GM19324 (cell line): ENCODE results near the gene MS4A18.

Experiments
- ATAC-seq: cut with Tn5 transposase; IDR thresholded peaks from one replicate; pipeline ENCODE4 v1.9.1; 2021; ENCODE audit warnings: mild to moderate bottlenecking, moderate library complexity; ENCODE audit not compliant: unreplicated experiment, low FRiP score

The MS4A18 gene

DNA sequence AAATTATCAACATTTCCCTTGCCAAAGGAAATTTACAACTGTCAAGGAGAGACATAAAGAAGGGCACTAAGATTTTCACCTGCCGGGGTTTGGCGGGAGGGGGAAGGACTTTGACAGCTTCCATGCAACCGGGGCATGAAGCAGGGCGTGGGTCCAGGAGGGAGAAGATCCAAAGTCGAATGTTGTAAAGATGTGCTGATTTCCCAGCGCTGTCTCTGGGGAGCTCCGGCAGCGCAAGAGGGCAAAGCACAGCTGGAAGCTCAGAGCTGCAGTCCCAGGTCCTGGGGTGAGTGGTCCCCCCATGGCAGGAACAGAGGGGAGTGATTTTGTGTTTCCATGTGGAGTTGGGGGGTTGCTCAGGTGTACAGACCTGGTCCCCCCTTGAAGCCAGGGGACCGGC, 60.6 kb downstream of the MS4A18 start, which contains the start of gene MS4A10:
Gene MS4A10, plus strand, starts transcription at position 198 of the 400 bp plus-strand sequence. CDS start 5,003 bp downstream, outside the sequence.
- no peak for ATAC-seq

DNA sequence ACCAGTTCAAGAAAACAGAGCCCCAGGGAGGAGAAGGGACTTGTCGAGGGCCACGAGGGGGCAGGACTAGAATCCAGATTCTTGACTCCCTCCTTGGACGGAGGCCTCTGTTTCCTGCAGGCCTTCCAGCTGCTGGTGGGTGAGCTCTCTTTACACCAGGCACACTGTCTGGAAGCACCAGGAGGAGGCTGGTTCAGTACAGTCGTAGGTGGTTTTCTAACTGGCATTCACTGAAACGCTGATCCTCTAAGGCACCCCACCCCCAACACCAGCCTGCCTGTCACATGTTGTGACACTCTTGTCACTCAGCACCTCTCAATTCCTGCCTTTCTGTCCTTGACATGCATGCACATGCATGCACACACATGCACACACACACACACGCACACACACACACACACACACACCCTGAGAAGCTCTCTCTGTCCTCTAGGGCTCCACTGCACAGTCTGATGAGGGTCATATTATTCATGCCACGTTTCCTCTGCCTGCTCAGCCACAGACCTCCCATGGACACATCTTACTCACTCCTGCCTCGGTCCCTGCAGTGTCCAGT, 61.4 kb downstream of the MS4A18 start:
- ATAC-seq: no peak

DNA sequence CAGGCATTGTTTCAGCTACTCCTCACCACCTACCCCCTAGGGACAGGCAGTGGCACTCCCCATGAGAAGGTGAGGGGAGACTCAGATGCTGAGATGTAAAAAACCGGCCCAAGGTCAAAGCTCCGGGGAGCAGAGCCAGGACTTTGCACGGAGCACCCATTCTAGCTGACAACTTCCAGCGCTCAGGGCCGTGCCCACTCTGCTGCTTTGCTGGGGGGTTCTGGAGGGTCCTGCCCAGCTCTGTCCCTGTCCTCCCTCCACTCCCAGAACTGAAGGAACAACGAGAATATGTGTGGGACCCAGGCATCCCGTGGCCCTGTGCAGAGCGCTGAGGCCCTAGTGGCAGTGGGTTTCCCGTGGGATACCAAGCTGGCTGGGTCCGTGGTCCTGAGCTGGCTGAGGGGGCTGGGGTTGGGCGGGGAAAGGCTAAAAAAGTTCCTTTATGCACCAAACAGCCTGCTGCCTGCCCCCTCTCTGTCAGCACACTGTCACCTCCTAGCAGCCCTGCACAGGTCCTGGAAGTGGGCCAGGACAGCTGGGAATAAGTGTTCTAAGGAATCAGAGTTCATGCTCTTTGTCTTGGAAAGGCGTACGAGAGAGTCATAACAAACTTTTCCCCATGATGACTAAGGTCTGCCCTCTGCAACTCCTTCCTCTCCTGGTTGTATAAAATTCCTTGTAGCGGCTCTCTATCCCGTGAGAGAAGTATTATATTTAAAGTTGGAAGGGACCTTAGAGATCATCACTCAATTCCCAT, 62.5 kb downstream of the MS4A18 start:
- no peak for ATAC-seq

DNA sequence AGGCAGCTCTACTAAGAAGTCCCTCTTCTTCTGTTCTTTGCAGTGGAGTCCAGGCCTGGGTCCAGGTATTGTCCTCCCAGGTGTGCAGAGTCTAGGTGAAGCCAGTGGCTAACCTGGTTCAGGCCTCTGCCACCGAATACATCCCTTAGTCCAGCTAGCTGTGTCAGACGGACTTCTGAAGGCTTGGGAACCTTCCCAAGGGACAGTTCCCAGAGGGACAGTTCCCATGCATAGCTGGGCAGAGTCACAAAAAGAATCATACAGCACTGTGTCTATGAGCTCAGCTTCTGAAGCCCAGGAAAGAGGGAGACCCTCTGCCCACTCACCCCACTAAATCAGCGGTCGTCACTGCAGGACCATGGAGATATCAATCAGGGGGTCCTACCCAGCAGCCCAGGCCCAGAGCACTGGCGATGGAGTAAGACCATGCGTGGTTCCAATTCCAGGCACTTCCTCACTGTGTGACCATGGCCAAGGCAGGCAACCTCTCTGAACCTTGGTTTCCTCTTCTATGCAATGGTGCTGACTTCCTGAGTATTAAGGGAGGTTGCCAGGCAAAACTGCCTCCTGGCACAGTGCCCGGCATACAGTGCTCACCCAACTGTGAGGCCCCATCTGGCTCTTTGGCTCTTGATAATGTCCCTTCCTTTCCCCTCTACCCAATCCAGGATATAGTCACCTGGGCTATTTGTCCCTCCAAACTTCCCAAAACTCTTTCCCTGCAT, 64.0 kb downstream of the MS4A18 start:
- no peak for ATAC-seq

DNA sequence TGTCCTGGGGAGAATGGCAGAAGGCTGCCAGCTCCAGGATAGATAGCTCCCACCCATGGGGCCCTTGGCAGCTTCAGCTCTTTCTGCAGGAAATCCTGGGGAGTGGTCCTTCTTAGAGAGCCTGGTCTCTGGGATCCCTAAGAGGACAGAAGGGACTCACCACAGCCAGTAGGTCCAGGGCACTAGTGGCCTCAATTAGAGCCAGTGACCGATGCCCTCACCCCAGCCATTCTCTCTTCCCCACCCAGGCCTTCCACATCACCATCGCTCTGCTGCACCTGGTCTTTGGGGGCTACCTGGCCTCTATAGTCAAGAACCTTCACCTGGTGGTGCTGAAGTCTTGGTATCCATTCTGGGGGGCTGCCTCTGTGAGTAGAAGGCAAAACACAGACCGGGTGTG, 66.2 kb downstream of the MS4A18 start:
- no peak for ATAC-seq

DNA sequence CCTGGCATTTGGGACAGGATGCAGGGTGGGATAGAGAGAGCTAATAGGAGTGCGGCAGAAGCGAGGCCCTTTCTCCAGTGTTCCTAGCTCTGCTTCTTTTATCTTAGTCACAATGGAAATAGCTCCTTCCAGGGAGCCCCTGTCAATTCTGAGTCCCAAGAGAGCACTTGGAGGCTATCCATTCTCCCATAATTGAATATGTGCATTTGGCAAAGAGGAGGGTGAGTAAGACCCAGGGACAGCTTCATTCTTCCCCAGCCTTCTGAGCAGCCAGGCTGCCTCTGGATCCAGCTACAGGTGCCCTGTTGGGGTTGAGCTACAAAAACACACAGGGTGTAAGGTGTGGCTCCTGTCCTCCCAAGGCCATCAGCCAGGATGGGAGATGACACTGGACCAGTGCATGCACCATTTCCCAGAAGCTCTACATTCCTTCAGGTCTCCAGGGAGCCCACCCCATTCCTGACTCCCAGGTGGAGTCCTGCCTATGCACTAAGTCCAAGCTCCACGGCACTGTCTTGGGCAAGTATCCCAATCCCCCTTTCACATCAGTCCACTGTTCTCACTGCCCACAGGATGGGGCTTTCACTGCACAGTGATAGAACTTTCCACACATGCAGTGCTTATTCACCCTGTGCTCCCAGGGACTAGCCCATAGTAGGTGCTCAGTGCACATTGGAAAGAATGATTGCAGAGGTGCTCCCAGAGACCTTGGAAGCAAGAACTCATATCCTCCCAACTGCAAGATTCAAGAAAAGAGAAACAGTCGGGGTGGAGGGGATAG, 66.8 kb downstream of the MS4A18 start:
- ATAC-seq: no peak

DNA sequence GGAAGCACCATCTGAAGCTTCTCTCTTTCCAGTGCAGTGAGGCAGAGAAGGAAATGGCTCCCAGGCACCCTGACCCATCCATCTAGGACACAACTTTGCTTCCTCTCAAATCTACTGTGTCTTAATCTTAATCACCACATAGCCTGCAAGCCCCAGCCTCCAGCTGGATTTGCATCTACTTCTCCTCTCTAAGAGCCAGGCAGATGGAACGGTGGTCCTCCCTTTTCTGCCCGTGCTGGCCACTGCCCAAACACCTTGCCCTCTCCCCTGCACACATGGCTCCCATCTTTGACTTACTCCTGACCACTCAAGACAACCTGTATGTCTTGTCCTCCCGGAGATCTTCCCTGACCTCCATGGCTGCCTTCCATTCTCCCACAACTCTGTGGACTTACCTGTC, 68.0 kb downstream of the MS4A18 start:
- ATAC-seq: no peak
